Activated CD8-positive, alpha-beta memory T cell treated with anti-CD3 and anti-CD28 coated beads, Interleukin-2, amount 10 ng/mL, durations not matched to agents 7 days and 5 days (primary cell): ENCODE measurements around the gene FADS6. TPM values are rescaled to one million over a fixed set of nuclear protein-coding genes. Genes with fewer than 3 reads are reported as not detected.
A peak's percentile ranks its signal among the peaks of the same experiment; 100 is the strongest.

ENCODE experiments used
- ATAC-seq: fragments of 150-1000 bp; cut with Tn5 transposase; one replicate; pipeline ENCODE4 v1.10.0; 2021; ENCODE audit warnings: moderate library complexity
- CTCF ChIA-PET: fragments of 350-600 bp; sonication (Branson Sonifier 250); formaldehyde crosslinking; loops from one replicate; lab custom pipeline; 2021; ENCODE audit warnings: antibody characterized with exemption; lab: Charles Lee
- DNase-seq: peaks from one replicate; pipeline ENCODE4 v3.0.0-alpha.2; 2020
- H3K27ac Mint-ChIP-seq: one replicate; pipeline ENCODE4 v1.8.0; 2021; ENCODE audit warnings: mild to moderate bottlenecking, mixed read lengths
- H3K27me3 Mint-ChIP-seq: one replicate; pipeline ENCODE4 v1.8.0; 2021; ENCODE audit warnings: mixed read lengths
- H3K36me3 Mint-ChIP-seq: one replicate; pipeline ENCODE4 v1.8.0; 2021; ENCODE audit warnings: mild to moderate bottlenecking, mixed read lengths
- H3K4me1 Mint-ChIP-seq: one replicate; pipeline ENCODE4 v1.8.0; 2021; ENCODE audit warnings: mixed read lengths
- H3K4me3 Mint-ChIP-seq: one replicate; pipeline ENCODE4 v1.8.0; 2021; ENCODE audit warnings: mild to moderate bottlenecking, moderate library complexity, mixed read lengths
- H3K9me3 Mint-ChIP-seq: one replicate; pipeline ENCODE4 v1.8.0; 2022; ENCODE audit warnings: low read depth, mixed read lengths
- total RNA-seq, 2 experiments: library from RNA; stranded (reverse); gene quantifications; one replicate each; pipeline ENCODE4 v1.2.3, GENCODE V29; 2021

Gene FADS6
- total RNA-seq, 2 experiments from 2014 or later = not detected

DNA sequence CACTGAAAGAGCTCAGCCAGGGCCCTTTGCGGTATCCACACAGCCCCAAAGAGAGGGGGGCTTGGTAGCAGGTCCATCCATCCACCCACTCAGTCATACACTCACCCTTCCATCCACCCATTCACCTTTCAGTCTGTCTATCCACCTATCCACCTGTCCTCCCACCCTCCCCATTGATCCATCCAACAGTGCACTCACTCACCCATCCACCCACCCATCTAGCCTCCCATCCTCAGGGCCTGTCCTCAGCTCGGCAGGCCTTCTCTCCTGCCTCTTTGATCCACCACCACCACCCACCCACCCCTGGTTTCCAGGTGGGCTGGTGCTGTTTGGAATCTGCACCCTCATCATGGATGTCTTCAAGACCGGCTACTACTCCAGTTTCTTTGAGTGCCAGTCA lies 31.8 kb upstream of the FADS6 start:
- Mint-ChIP-seq H3K4me3 (no peak overlapping the region), H3K36me3 (no peaks in the 10 kb centered on the region), H3K4me1 (peaks cover 6% of the 10 kb centered on the region), H3K27ac (no peak overlapping the region), H3K9me3 (no peaks in the 10 kb centered on the region), H3K27me3 (peaks cover 79% of the 10 kb centered on the region)
- ATAC-seq (no peak), DNase-seq (no peak)
- CTCF ChIA-PET = interaction anchor here (0.9 to 8.2 kb wide), 2 partner anchors 18 to 34 kb away, joined by 3 to 116 read pairs; no protein-coding TSS in a partner anchor

DNA sequence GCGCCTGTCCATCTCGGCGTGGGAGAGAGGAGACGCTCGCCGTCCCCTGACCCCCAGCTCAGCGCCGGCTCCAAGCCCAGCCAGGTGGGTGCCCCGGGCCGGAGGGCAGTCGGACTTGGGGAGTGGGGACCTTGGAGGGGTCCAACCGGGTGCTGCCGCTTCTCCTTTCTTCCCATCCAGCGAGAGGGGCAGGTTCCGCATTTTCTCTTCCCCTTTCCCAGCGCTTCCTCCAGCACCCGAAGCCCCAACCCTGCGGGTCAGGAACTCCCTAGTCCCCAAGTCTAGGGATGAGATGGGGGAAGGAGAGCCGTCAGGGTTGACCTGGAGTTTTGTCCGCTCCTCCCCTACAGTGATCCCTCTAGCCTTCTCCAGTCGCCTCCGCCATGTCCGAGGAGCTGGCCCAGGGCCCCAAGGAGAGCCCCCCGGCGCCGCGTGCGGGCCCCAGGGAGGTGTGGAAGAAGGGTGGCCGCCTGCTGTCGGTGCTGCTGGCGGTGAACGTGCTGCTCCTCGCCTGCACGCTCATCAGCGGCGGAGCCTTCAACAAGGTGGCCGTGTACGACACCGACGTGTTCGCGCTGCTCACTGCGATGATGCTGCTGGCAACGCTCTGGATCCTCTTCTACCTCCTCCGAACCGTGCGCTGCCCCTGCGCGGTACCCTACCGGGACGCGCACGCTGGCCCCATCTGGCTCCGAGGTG lies 31.0 kb upstream of the FADS6 start, which contains the start of gene OTOP2:
Gene OTOP2 (plus strand): TSS at position 24 of the 699 bp plus-strand sequence. CDS start 360 bp downstream, at position 384.
- H3K4me3 Mint-ChIP-seq = no peak within 1 kb of the TSS
- H3K27me3 Mint-ChIP-seq = peaks cover 86% of the 10 kb centered on the region
- DNase-seq (no peak), ATAC-seq (no peak)
- no peak within 1 kb of the TSS for H3K27ac Mint-ChIP-seq
- CTCF ChIA-PET = interaction anchor here (0.5 to 8.2 kb wide), 8 partner anchors 9 to 267 kb away, joined by 3 to 116 read pairs (median 3); partner anchors contain the start of genes ATP5PD and OTOP3
- H3K36me3 Mint-ChIP-seq = no peaks in the 10 kb centered on the region
- H3K4me1 Mint-ChIP-seq = peaks cover 6% of the 10 kb centered on the region
- H3K9me3 Mint-ChIP-seq = no peaks in the 10 kb centered on the region

DNA sequence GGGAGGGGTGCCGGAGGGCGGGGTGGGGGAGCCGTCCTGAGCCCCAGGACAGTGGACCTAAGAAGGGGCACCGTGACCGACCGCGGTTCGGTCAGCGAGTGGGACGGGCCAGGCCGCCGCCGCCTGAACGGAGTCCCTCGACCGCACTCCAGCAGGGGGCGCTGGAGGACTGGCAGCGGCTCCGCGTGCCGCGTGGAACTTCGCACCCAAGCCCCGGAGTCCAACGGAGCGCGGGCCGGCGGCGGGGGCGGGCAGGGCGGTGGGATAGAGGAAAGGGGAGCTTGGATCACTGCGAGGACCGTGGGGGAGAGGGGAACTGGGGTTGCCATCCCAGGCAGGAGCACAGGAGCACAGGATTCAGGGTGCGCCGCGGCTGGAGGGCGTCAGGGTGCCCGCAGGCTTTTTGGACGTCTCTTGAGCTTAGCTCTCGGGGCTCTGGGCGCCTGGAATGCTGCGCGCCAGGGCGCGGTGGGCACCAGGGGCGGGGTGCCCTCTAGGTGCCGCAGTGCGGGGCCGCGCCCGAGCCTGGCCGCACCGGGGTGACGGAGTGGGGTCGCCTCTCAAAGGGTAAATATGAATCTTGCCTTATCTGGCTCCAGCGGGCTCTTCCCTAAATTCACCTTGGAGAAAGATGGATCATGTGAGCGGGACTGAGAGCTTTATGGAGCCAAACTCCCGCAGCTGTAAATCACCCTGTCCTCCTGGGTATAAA lies 30.3 kb upstream of the FADS6 start:
- H3K27me3 Mint-ChIP-seq = peaks cover 90% of the 10 kb centered on the region
- DNase-seq (peak; percentile 74), ATAC-seq (peak; percentile 71)
- no peak overlapping the region for H3K4me3 Mint-ChIP-seq
- peaks cover 6% of the 10 kb centered on the region for H3K4me1 Mint-ChIP-seq
- H3K27ac Mint-ChIP-seq = no peak overlapping the region
- no peaks in the 10 kb centered on the region for H3K9me3 Mint-ChIP-seq
- CTCF ChIA-PET = interaction anchor here (0.7 to 8.2 kb wide), 7 partner anchors 10 to 132 kb away, joined by 3 to 116 read pairs (median 3); partner anchors contain the start of genes ATP5PD and OTOP3
- H3K36me3 Mint-ChIP-seq = no peaks in the 10 kb centered on the region

DNA sequence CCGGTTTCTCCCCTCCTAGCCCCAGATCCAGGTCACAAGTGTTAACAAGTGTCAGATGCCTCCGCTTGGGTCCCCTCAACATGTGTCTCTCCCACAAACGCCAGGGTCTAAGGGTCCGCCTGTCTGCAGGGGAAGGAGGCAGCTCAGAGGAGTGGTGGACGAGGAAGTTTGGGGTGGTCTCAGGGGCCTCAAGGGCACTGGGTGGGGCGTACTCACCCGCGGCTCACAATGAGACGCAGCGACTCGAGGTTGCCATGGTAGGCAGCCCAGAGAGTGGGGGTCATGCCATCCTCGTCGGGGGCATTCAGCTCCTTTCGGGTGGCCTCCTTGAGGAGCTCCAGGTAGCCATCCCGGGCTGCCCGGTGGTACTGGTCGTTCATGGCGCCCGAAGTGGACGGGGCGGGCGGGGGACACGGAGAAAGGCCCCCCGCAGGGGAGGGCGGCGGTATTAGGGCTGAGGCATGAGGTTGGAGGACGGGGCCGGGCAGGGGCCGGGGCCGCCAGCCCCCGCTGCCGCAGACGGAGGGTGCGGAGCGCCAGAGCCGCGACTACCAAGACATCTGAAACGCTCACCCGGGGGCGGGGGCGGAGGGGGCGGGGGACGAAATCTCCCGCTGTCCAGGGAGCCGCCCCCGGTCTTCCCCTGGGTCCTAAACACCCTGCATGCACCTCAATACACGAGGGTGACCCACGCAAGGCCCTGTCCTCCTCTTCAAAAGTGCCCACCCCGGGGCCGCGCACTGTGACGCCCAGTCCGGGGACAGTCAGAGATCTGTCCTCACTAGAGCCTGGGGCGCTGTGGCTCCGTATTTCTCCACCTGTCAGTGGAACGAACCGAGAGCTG lies 29.5 kb upstream of the FADS6 start, which contains the start of gene USH1G:
Gene USH1G (minus strand): TSS at position 562 of the 844 bp plus-strand sequence. CDS start 182 bp downstream, at position 380.
- Mint-ChIP-seq H3K4me3 (no peak within 1 kb of the TSS), H3K36me3 (no peaks in the 10 kb centered on the region), H3K27me3 (peaks cover 85% of the 10 kb centered on the region), H3K9me3 (no peaks in the 10 kb centered on the region), H3K27ac (no peak within 1 kb of the TSS), H3K4me1 (peaks cover 6% of the 10 kb centered on the region)
- CTCF ChIA-PET = interaction anchor here (1.0 to 8.2 kb wide), 4 partner anchors 10 to 132 kb away, joined by 3 to 116 read pairs (median 4); partner anchors contain the start of gene ATP5PD
- ATAC-seq = peak; percentile 54
- DNase-seq = no peak

DNA sequence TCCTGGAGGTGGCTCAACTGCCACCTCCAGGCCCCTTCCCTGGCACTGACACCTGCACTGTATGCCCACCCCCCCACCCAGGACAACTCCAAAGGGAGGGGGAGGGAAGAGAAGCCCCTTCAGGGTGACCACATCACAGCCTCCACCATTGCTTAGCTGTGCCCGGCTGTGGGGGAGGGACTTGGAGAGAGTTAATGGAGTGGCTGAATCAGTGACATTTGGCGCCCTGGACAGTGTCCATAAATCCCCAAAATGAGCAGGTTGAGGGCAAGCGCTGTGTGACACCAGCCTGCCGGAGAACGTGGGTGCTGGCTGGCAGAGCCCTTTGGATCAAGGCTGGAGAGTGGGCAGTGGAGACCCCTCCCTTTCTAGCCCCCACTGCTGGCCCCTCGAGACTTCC lies 28.7 kb upstream of the FADS6 start:
- CTCF ChIA-PET = interaction anchor here (8.2 kb wide), 1 partner anchor 37 kb away, joined by 116 read pairs; no protein-coding TSS in a partner anchor
- Mint-ChIP-seq H3K4me1 (peaks cover 6% of the 10 kb centered on the region), H3K36me3 (no peaks in the 10 kb centered on the region), H3K27ac (no peak overlapping the region), H3K4me3 (no peak overlapping the region), H3K27me3 (peaks cover 77% of the 10 kb centered on the region), H3K9me3 (no peaks in the 10 kb centered on the region)
- ATAC-seq = no peak
- no peak for DNase-seq

DNA sequence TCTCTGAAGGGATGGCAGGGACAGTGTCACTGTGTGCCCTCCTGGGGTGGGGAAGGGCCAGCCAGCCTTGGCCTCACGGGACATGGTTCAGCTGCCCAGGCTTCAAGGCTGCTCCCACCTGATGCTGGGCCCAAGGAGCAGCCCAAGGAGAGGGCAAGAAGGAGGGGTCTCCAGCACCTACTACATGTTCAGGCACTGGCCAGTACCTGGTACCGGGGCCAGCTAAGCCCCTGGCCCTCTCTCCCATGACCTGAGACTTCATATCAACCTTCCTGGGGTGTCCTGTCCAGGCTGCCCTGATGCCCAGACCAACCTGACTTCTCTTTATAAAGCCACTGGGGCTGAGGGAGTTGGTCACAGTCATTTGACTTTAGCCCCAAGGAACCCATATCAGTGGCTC lies 28.3 kb upstream of the FADS6 start:
- Mint-ChIP-seq H3K27me3 (peaks cover 73% of the 10 kb centered on the region), H3K4me1 (peaks cover 6% of the 10 kb centered on the region), H3K36me3 (no peaks in the 10 kb centered on the region), H3K4me3 (no peak overlapping the region), H3K27ac (no peak overlapping the region), H3K9me3 (no peaks in the 10 kb centered on the region)
- CTCF ChIA-PET = interaction anchor here (0.9 to 8.2 kb wide), 2 partner anchors 38 to 734 kb away, joined by 3 to 116 read pairs; no protein-coding TSS in a partner anchor
- ATAC-seq (no peak), DNase-seq (no peak)

DNA sequence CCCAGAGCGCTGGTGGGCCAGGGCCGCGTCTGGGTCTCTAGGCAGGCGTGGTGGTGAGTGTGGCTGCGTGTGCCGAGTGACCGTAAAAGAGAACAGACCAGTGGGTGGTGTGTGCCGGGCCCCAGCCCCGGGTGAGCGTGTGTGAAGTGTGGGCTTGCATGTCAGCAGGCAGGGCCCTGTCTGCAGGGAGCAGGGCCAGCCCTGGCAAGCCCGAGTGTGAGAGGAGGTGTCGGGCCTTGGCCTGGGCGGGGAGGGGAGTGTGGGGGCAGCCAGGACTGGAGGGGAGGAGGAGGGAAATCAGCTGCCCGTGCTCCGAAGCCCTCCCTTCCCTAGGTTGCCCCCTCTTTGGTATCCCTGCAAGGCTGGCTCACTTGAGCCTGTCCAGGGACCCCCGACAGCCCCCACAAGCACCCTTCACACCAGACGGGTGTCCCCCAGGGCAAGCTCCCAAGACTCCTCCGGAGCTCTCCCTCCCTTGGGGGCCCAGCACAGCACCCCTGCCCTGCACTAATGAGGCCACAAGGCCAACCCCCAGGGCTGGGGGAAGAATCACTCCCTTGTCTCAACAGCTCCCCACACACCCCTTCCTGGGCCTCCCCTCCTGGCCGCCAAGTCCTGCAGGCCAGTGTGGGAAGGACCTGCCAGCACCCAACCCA lies 27.7 kb upstream of the FADS6 start:
- H3K27ac Mint-ChIP-seq = no peak overlapping the region
- peaks cover 67% of the 10 kb centered on the region for H3K27me3 Mint-ChIP-seq
- H3K4me3 Mint-ChIP-seq = no peak overlapping the region
- no peak for ATAC-seq
- no peaks in the 10 kb centered on the region for H3K36me3 Mint-ChIP-seq
- CTCF ChIA-PET = interaction anchor here (0.9 to 8.2 kb wide), 3 partner anchors 38 to 735 kb away, joined by 3 to 116 read pairs (median 3); no protein-coding TSS in a partner anchor
- no peaks in the 10 kb centered on the region for H3K9me3 Mint-ChIP-seq
- peaks cover 6% of the 10 kb centered on the region for H3K4me1 Mint-ChIP-seq
- no peak for DNase-seq

DNA sequence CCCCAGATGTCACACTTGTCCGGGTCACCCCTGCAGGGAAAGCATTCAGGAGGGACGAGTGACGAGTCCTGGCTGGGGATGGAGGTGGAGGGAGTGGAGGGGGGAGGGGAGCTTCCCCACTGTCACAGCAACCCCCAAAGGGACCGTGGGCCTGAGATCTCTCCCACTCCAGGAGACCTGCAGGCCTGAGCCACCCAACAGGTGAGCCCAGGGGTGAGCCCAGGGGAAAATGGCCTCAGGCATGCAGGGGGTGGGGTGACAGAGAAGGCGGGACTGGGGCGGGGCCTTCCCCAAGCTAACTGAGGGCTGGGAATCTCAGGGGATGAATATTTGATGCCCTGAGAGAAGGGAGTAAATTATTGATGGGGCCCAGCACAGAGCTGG lies 27.2 kb upstream of the FADS6 start:
- Mint-ChIP-seq H3K36me3 (no peaks in the 10 kb centered on the region), H3K9me3 (no peaks in the 10 kb centered on the region), H3K27me3 (peaks cover 62% of the 10 kb centered on the region), H3K4me1 (peaks cover 6% of the 10 kb centered on the region), H3K27ac (no peak overlapping the region), H3K4me3 (no peak overlapping the region)
- CTCF ChIA-PET = interaction anchor here (1.0 to 8.2 kb wide), 2 partner anchors 39 to 114 kb away, joined by 3 to 116 read pairs; no protein-coding TSS in a partner anchor
- ATAC-seq = no peak
- no peak for DNase-seq

DNA sequence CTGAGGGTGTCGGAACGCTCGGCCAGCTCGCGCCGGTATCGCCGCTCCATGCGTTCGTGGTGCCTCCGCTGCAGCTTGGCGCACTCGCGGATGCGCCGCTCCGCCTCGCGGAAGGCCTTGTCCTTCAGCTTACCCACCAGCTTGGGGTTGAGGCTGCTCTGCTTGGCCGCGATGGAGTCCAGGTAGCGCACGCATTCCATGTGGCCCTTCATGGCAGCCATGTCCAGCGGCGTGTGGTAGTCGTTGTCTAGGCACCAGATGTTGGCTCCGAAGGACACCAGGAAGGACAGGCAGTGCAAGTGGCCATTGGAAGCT lies 26.8 kb upstream of the FADS6 start:
- CTCF ChIA-PET = interaction anchor here (8.2 kb wide), 1 partner anchor 39 kb away, joined by 116 read pairs; no protein-coding TSS in a partner anchor
- Mint-ChIP-seq H3K4me1 (peaks cover 6% of the 10 kb centered on the region), H3K9me3 (no peaks in the 10 kb centered on the region), H3K27ac (no peak overlapping the region), H3K27me3 (peaks cover 58% of the 10 kb centered on the region), H3K4me3 (no peak overlapping the region), H3K36me3 (no peaks in the 10 kb centered on the region)
- no peak for DNase-seq
- ATAC-seq = no peak

DNA sequence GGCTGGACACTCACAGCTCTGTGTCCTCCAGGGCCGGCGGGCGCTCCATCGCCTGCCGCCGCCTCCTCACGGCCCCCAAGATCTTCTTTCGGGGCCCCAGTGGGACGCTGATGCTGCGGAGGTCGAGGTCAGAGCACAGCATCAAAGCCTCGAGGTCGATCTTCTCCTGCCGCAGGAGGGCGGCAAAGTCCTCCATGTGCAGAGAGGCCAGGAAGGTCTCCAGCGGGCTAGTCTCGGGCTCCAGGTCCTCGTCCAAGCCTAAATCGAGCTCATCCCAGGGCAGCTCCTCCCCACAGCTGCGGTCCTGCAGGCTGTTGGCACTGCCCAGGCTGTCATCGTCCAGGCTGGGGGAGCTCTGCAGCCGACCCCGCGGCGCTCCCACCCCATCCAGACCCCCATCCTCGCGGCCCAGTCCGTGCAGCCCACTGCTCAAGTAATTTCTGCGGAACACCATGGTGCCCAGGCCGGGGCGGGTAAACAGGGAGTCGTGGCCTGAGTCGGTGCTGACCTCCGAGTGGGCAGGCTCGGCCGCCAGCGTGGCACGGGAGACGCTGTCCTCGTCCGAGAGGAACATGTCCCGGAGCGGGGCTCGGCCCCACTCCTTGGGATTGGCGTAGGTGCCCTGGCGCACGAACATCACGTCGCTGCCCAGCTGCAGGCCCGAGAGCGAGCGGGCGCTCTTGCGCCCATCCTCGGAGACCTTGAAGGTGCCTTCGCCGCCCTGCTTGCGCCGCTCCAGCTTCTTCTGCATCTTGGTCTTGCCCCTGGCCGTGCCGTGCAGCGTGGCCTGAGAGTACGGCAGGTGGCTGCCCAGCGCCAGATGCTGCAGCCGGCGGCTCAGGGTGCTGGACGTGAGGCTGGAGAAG lies 26.2 kb upstream of the FADS6 start:
- H3K27me3 Mint-ChIP-seq = peaks cover 52% of the 10 kb centered on the region
- CTCF ChIA-PET = interaction anchor here (0.6 to 8.2 kb wide), 4 partner anchors 18 to 54 kb away, joined by 3 to 116 read pairs (median 4); no protein-coding TSS in a partner anchor
- H3K4me3 Mint-ChIP-seq = no peak overlapping the region
- no peak overlapping the region for H3K27ac Mint-ChIP-seq
- ATAC-seq = no peak
- no peaks in the 10 kb centered on the region for H3K9me3 Mint-ChIP-seq
- DNase-seq = no peak
- H3K36me3 Mint-ChIP-seq = no peaks in the 10 kb centered on the region
- H3K4me1 Mint-ChIP-seq = peaks cover 6% of the 10 kb centered on the region

DNA sequence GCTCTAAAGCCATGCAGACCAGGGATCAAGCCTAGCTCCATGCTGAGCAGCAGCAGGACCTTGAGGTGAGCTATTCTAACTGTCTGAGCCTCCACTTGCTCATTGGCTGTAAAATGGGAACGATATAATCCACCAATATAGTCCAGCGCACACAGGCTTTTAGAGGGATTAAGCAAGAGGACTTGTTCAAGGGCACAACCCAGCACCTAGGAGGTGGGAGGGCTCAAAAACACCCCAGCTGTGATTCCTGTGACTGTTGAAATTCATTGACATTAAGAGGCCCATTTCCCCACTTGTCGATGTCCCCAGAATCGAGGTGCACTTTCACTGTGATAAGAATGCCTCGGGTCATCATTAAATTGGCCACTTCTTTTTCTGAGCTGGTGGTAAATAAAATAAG lies 25.5 kb upstream of the FADS6 start:
- CTCF ChIA-PET = interaction anchor here (1.0 to 8.2 kb wide), 3 partner anchors 17 to 53 kb away, joined by 3 to 116 read pairs (median 4); no protein-coding TSS in a partner anchor
- H3K9me3 Mint-ChIP-seq = no peaks in the 10 kb centered on the region

More for the DNA sequence above, 25.5 kb upstream of the FADS6 start:
- ATAC-seq = no peak
- DNase-seq = no peak
- peaks cover 6% of the 10 kb centered on the region for H3K4me1 Mint-ChIP-seq
- no peak overlapping the region for H3K4me3 Mint-ChIP-seq
- H3K27me3 Mint-ChIP-seq = peaks cover 46% of the 10 kb centered on the region
- no peak overlapping the region for H3K27ac Mint-ChIP-seq
- H3K36me3 Mint-ChIP-seq = no peaks in the 10 kb centered on the region
